SU-DHL-6 (cell line): Measurements from ENCODE around the gene PCDHB4.
"Not testable (repeated sequence)": the region's sequence is repeated elsewhere in the genome, so short reads cannot be mapped to it uniquely, and the experiment has no call there.

ENCODE experiments used
- H2AFZ ChIP-seq: fragments of 200-600 bp; sonication (generic); 2 replicates; pipeline ENCODE4 v1.6.1; 2014; ENCODE audit warnings: low read depth, mild to moderate bottlenecking, moderate library complexity, mixed read lengths, antibody characterized with exemption, low read length; ENCODE audit not compliant: severe bottlenecking
- H3F3A ChIP-seq: fragments of 200-600 bp; shearing (Covaris generic); 2 replicates; pipeline ENCODE4 v1.6.0; 2016; ENCODE audit warnings: antibody characterized with exemption, mild to moderate bottlenecking; ENCODE audit not compliant: insufficient read depth
- H3K27ac ChIP-seq: fragments of 200-600 bp; sonication (generic); 2 replicates; pipeline ENCODE4 v1.5.1; 2016; ENCODE audit warnings: low read depth, mild to moderate bottlenecking, low read length, moderate library complexity, mixed read lengths
- H3K27me3 ChIP-seq: fragments of 200-600 bp; sonication (generic), shearing (Covaris generic); 2 replicates; pipeline ENCODE4 v1.6.0; 2014; ENCODE audit warnings: mild to moderate bottlenecking, low read length
- H3K36me3 ChIP-seq: fragments of 200-600 bp; sonication (generic); 2 replicates; pipeline ENCODE4 v1.6.1; 2014; ENCODE audit warnings: mild to moderate bottlenecking, low read length, mixed read lengths
- H3K4me2 ChIP-seq: fragments of 300-600, 200-600 bp; shearing (Covaris generic), sonication (generic); 2 replicates; pipeline ENCODE4 v1.6.0; 2014; ENCODE audit warnings: low read length, low read depth, mild to moderate bottlenecking; ENCODE audit not compliant: poor library complexity, severe bottlenecking
- H3K4me3 ChIP-seq: fragments of 200-600 bp; sonication (generic); 2 replicates; pipeline ENCODE4 v1.5.1; 2014; ENCODE audit warnings: antibody characterized with exemption, low read length, mild to moderate bottlenecking, mixed read lengths; ENCODE audit not compliant: insufficient read depth, poor library complexity, severe bottlenecking
- H3K79me2 ChIP-seq: fragments of 200-600 bp; sonication (generic); 2 replicates; pipeline ENCODE4 v1.6.1; 2014; ENCODE audit warnings: mild to moderate bottlenecking, low read length, moderate library complexity; ENCODE audit not compliant: insufficient read depth
- H3K9ac ChIP-seq: fragments of 200-600 bp; sonication (generic); 2 replicates; pipeline ENCODE4 v1.7.0; 2014; ENCODE audit warnings: mild to moderate bottlenecking, low read length
- H3K9me2 ChIP-seq: fragments of 200-600 bp; sonication (generic); replicated peaks from 2 replicates; pipeline ENCODE4 v1.6.1; 2014; ENCODE audit warnings: low read length; ENCODE audit not compliant: insufficient read depth
- H3K9me3 ChIP-seq: fragments of 200-600 bp; sonication (generic); 2 replicates; pipeline ENCODE4 v1.6.1; 2014; ENCODE audit warnings: low read length, mixed read lengths; ENCODE audit not compliant: insufficient read depth
- H4K20me1 ChIP-seq: fragments of 200-600 bp; sonication (generic); 2 replicates; pipeline ENCODE4 v1.6.1; 2014; ENCODE audit warnings: low read depth, mild to moderate bottlenecking, antibody characterized with exemption, low read length, moderate library complexity, mixed read lengths
- CTCF ChIP-seq: fragments of 200-600 bp; sonication (generic); IDR thresholded peaks from one replicate; pipeline ENCODE4 v1.5.1; 2017; ENCODE audit warnings: antibody characterized with exemption, mild to moderate bottlenecking, low read length, moderate library complexity; ENCODE audit not compliant: insufficient read depth, poor library complexity, severe bottlenecking
- EZH2phosphoT487 ChIP-seq: fragments of 200-600 bp; sonication (generic), shearing (Covaris generic); conservative IDR thresholded peaks from 2 replicates; pipeline ENCODE4 v1.6.1; 2018; ENCODE audit warnings: mild to moderate bottlenecking, antibody characterized with exemption, low read length, moderate library complexity, mixed read lengths

The PCDHB4 gene

GRCh38 chr5:141084487-141084989 lies 37.1 kb upstream of the PCDHB4 start:
- peak overlapping the region; percentile 88 for H2AFZ ChIP-seq
- H3K36me3 ChIP-seq = no peaks in the 10 kb centered on the region
- H3K9ac ChIP-seq = peak overlapping the region; percentile 40
- no peaks in the 10 kb centered on the region for H4K20me1 ChIP-seq
- peak overlapping the region; percentile 43 for H3K4me3 ChIP-seq
- TF ChIP-seq CTCF (peak; percentile 53), EZH2phosphoT487 (no peak)
- no peaks in the 10 kb centered on the region for H3K27me3 ChIP-seq
- no peaks in the 10 kb centered on the region for H3K9me2 ChIP-seq
- no peaks in the 10 kb centered on the region for H3K79me2 ChIP-seq
- H3F3A ChIP-seq = no peaks in the 10 kb centered on the region
- peak overlapping the region; percentile 63 for H3K4me2 ChIP-seq
- no peaks in the 10 kb centered on the region for H3K9me3 ChIP-seq
- H3K27ac ChIP-seq = no peak overlapping the region

DNA sequence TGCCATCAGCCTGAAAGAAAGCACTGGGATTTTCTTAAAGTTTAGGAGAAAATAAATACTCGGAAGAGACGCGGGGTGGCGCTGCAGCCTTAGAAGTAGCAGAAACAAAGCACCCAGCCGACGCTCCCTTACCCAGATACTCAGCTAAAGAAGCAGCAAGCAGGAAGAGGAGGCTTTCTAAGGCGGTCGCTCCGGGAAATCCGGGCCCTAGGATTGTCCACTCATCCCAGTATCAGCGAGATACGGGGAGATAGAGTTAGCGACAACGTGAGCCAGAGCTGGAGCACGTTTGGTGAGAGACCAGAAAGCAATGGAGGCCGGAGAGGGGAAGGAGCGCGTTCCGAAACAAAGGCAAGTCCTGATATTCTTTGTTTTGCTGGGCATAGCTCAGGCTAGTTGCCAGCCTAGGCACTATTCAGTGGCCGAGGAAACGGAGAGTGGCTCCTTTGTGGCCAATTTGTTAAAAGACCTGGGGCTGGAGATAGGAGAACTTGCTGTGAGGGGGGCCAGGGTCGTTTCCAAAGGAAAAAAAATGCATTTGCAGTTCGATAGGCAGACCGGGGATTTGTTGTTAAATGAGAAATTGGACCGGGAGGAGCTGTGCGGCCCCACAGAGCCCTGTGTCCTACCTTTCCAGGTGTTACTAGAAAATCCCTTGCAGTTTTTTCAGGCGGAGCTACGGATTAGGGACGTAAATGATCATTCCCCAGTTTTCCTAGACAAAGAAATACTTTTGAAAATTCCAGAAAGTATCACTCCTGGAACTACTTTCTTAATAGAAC lies 26.9 kb upstream of the PCDHB4 start, which contains the start of gene PCDHB2:
TSS of gene PCDHB2 (plus strand) at position 135 of the 782 bp plus-strand sequence. CDS start at position 311, 176 bp downstream.
- Histone ChIP-seq H3K4me2 (no peak within 1 kb of the TSS), H3K9me3 (no peaks in the 10 kb centered on the region), H2AFZ (no peak within 1 kb of the TSS), H4K20me1 (no peaks in the 10 kb centered on the region), H3K9me2 (no peaks in the 10 kb centered on the region), H3F3A (no peaks in the 10 kb centered on the region), H3K9ac (no peak within 1 kb of the TSS), H3K27ac (no peak within 1 kb of the TSS), H3K79me2 (no peaks in the 10 kb centered on the region), H3K36me3 (no peaks in the 10 kb centered on the region), H3K27me3 (no peaks in the 10 kb centered on the region), H3K4me3 (no peak within 1 kb of the TSS)
- TF ChIP-seq EZH2phosphoT487 (no peak), CTCF (peak; percentile 20)

DNA sequence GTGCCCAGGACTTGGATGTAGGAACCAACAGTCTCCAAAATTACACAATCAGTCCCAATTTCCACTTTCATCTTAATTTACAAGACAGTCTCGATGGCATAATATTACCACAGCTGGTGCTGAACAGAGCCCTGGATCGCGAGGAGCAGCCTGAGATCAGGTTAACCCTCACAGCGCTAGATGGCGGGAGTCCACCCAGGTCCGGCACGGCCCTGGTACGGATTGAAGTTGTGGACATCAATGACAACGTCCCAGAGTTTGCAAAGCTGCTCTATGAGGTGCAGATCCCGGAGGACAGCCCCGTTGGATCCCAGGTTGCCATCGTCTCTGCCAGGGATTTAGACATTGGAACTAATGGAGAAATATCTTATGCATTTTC lies 26.4 kb upstream of the PCDHB4 start:
- Histone ChIP-seq H3K79me2 (no peaks in the 10 kb centered on the region), H3K4me2 (no peak overlapping the region), H3K4me3 (no peak overlapping the region), H4K20me1 (no peaks in the 10 kb centered on the region), H2AFZ (no peak overlapping the region), H3K9me2 (no peaks in the 10 kb centered on the region), H3F3A (no peaks in the 10 kb centered on the region), H3K36me3 (no peaks in the 10 kb centered on the region), H3K27me3 (no peaks in the 10 kb centered on the region), H3K9me3 (no peaks in the 10 kb centered on the region), H3K27ac (no peak overlapping the region), H3K9ac (no peak overlapping the region)
- TF ChIP-seq CTCF = no peak
- TF ChIP-seq EZH2phosphoT487 = no peak

DNA sequence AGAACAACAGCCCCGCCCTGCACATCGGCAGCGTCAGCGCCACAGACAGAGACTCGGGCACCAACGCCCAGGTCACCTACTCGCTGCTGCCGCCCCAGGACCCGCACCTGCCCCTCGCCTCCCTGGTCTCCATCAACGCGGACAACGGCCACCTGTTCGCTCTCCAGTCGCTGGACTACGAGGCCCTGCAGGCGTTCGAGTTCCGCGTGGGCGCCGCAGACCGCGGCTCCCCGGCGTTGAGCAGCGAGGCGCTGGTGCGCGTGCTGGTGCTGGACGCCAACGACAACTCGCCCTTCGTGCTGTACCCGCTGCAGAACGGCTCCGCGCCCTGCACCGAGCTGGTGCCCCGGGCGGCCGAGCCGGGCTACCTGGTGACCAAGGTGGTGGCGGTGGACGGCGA lies 25.4 kb upstream of the PCDHB4 start:
- H3K9me3 ChIP-seq, H3K27me3 ChIP-seq, H3K79me2 ChIP-seq, H2AFZ ChIP-seq, H4K20me1 ChIP-seq, H3K27ac ChIP-seq, H3K4me3 ChIP-seq, H3K36me3 ChIP-seq, H3K9ac ChIP-seq, H3F3A ChIP-seq, H3K9me2 ChIP-seq, H3K4me2 ChIP-seq: not testable (repeated sequence)

GRCh38 chr5:141096586-141096985 lies 25.0 kb upstream of the PCDHB4 start:
- H3K9me2 ChIP-seq, H3K9me3 ChIP-seq, H3K4me2 ChIP-seq, H3F3A ChIP-seq, H3K79me2 ChIP-seq, H3K4me3 ChIP-seq, H4K20me1 ChIP-seq, H3K27me3 ChIP-seq, H3K9ac ChIP-seq, H3K36me3 ChIP-seq, H3K27ac ChIP-seq, H2AFZ ChIP-seq: not testable (repeated sequence)
